Transverse colon (tissue), 3 donors: ENCODE results near the gene AFAP1L1.

Source experiments
- POLR2A ChIP-seq: fragments of 450-650 bp; IDR thresholded peaks from one replicate; pipeline ENCODE4 v1.6.1; 2016; ENCODE audit warnings: antibody characterized with exemption, mild to moderate bottlenecking, moderate library complexity
- TF ChIP-seq, protein P1 (sequence below), 5 experiments: fragments of 200-600 bp in 3 of 5; fragments of 450-650 bp in 2 of 5; sonication (generic) in 3 of 5; IDR thresholded peaks; 1 replicate in 2 of 5; 2 replicates in 3 of 5; pipeline ENCODE4 v1.5.1; 2016 to 2017; ENCODE audit warnings: antibody characterized with exemption in 5 of 5, inconsistent platforms in 3 of 5, mild to moderate bottlenecking in 2 of 5, moderate library complexity in 1 of 5

DNA sequence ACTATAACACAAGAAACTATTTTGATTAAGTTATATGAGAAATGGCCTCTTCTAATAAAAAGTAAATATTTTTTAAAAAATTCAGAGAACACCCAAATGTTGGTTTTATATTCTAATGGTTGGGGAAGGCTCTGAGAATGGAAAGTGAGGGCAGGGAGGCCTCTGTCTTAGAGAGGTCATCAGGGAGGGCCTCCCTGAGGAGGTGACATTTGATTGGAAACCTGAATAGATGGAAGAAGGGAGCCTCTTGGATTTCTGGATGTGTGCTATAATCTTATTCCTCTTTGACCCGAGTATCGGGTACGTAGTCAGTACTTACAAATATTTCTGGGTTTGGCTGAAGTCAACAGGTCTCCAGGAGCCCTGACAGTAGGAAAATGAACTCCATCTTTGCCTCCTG is 47.5 kb downstream of the AFAP1L1 start:
- no peak for TF ChIP-seq POLR2A
- TF ChIP-seq, protein P1, sequence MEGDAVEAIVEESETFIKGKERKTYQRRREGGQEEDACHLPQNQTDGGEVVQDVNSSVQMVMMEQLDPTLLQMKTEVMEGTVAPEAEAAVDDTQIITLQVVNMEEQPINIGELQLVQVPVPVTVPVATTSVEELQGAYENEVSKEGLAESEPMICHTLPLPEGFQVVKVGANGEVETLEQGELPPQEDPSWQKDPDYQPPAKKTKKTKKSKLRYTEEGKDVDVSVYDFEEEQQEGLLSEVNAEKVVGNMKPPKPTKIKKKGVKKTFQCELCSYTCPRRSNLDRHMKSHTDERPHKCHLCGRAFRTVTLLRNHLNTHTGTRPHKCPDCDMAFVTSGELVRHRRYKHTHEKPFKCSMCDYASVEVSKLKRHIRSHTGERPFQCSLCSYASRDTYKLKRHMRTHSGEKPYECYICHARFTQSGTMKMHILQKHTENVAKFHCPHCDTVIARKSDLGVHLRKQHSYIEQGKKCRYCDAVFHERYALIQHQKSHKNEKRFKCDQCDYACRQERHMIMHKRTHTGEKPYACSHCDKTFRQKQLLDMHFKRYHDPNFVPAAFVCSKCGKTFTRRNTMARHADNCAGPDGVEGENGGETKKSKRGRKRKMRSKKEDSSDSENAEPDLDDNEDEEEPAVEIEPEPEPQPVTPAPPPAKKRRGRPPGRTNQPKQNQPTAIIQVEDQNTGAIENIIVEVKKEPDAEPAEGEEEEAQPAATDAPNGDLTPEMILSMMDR (IDR thresholded peaks at IDR 0.05) = no peak
